OCI-LY3 (cell line): ENCODE measurements around the gene MAML2.
A peak's percentile ranks its signal among the peaks of the same experiment; 100 is the strongest.

Experiments
- H2AFZ ChIP-seq: fragments of 200-600, 300-600 bp; shearing (Covaris generic); 2 replicates; pipeline ENCODE4 v1.6.0; 2014; ENCODE audit warnings: antibody characterized with exemption, low read depth, low read length
- H3K27ac ChIP-seq: fragments of 200-600, 300-600 bp; sonication (generic); 2 replicates; pipeline ENCODE4 v1.5.1; 2014; ENCODE audit warnings: mild to moderate bottlenecking, low read length, moderate library complexity, mixed read lengths
- H3K27me3 ChIP-seq: fragments of 200-600, 300-600 bp; sonication (generic); 2 replicates; pipeline ENCODE4 v1.6.1; 2014; ENCODE audit warnings: low read depth, low read length, mixed read lengths
- H3K36me3 ChIP-seq: fragments of 200-600, 300-600 bp; sonication (generic); replicated peaks from 2 replicates; pipeline ENCODE3; 2014; ENCODE audit warnings: low read depth, low read length, mixed read lengths
- H3K4me1 ChIP-seq: fragments of 300-600, 200-600 bp; sonication (generic); 2 replicates; pipeline ENCODE4 v1.6.1; 2014; ENCODE audit warnings: low read length, mixed read lengths
- H3K4me2 ChIP-seq: fragments of 200-600, 300-600 bp; sonication (generic); 2 replicates; pipeline ENCODE4 v1.6.1; 2014; ENCODE audit warnings: low read length, mixed read lengths
- H3K4me3 ChIP-seq: fragments of 300-600, 200-600 bp; sonication (generic); 2 replicates; pipeline ENCODE4 v1.5.1; 2014; ENCODE audit warnings: antibody characterized with exemption, mild to moderate bottlenecking, low read length, moderate library complexity
- H3K79me2 ChIP-seq: fragments of 300-600, 200-600 bp; shearing (Covaris generic); 2 replicates; pipeline ENCODE4 v1.6.1; 2014; ENCODE audit warnings: mild to moderate bottlenecking, low read length, mixed read lengths
- H3K9ac ChIP-seq: fragments of 300-600, 200-600 bp; shearing (Covaris generic); 2 replicates; pipeline ENCODE4 v1.6.0; 2014; ENCODE audit warnings: mild to moderate bottlenecking, low read length, moderate library complexity
- H3K9me3 ChIP-seq: fragments of 200-600, 300-600 bp; shearing (Covaris generic); 2 replicates; pipeline ENCODE4 v1.6.1; 2014; ENCODE audit warnings: low read length, mixed read lengths; ENCODE audit not compliant: insufficient read depth
- H4K20me1 ChIP-seq: fragments of 200-600, 300-600 bp; sonication (generic); 2 replicates; pipeline ENCODE4 v1.6.1; 2016; ENCODE audit warnings: low read length, mixed read lengths; ENCODE audit not compliant: insufficient read depth
- CTCF ChIP-seq: fragments of 200-600, 300-600 bp; sonication (generic); IDR thresholded peaks from 2 replicates; pipeline ENCODE4 v1.5.1; 2014; ENCODE audit warnings: antibody characterized with exemption, low read length, low read depth
- EZH2phosphoT487 ChIP-seq: fragments of 200-600 bp; shearing (Covaris generic); IDR thresholded peaks from 2 replicates; pipeline ENCODE4 v1.6.1; 2018; ENCODE audit warnings: antibody characterized with exemption, mixed run types, low read depth

The MAML2 gene

GRCh38 chr11:96218901-96219300 lies 124.1 kb downstream of the MAML2 start:
- no peaks in the 10 kb centered on the region for H3K27me3 ChIP-seq
- H3K27ac ChIP-seq: no peak overlapping the region
- peaks cover 27% of the 10 kb centered on the region for H3K4me1 ChIP-seq
- no peak overlapping the region for H2AFZ ChIP-seq
- peaks cover 13% of the 10 kb centered on the region; the same call in 1 of the 2 replicates for H3K79me2 ChIP-seq
- H3K36me3 ChIP-seq: no peaks in the 10 kb centered on the region
- no peak overlapping the region for H3K9ac ChIP-seq
- TF ChIP-seq CTCF: no peak
- no peak for TF ChIP-seq EZH2phosphoT487
- H3K9me3 ChIP-seq: no peaks in the 10 kb centered on the region; the same call in 1 of the 2 replicates
- H3K4me3 ChIP-seq: no peak overlapping the region
- H4K20me1 ChIP-seq: no peaks in the 10 kb centered on the region
- H3K4me2 ChIP-seq: no peak overlapping the region

- H3K4me2 ChIP-seq: no peak overlapping the region
- TF ChIP-seq EZH2phosphoT487 (no peak), CTCF (no peak)
- no peak overlapping the region for H3K4me3 ChIP-seq
- H3K9ac ChIP-seq: no peak overlapping the region
- no peaks in the 10 kb centered on the region for H4K20me1 ChIP-seq
- H3K4me1 ChIP-seq: peaks cover 29% of the 10 kb centered on the region
- peaks cover 13% of the 10 kb centered on the region; the same call in 1 of the 2 replicates for H3K79me2 ChIP-seq
- no peaks in the 10 kb centered on the region for H3K36me3 ChIP-seq
- no peak overlapping the region for H3K27ac ChIP-seq
- H2AFZ ChIP-seq: no peak overlapping the region
- H3K27me3 ChIP-seq: no peaks in the 10 kb centered on the region
- H3K9me3 ChIP-seq: no peaks in the 10 kb centered on the region; the same call in 1 of the 2 replicates
Measured at GRCh38 chr11:96218006-96218405, 125.0 kb downstream of the MAML2 start.

- H3K9me3 ChIP-seq: no peaks in the 10 kb centered on the region; the same call in 1 of the 2 replicates
- no peak for TF ChIP-seq EZH2phosphoT487
- no peak for TF ChIP-seq CTCF
- no peaks in the 10 kb centered on the region for H3K27me3 ChIP-seq
- H4K20me1 ChIP-seq: no peaks in the 10 kb centered on the region
- peaks cover 37% of the 10 kb centered on the region for H3K4me1 ChIP-seq
- no peak overlapping the region for H3K9ac ChIP-seq
- H3K36me3 ChIP-seq: no peaks in the 10 kb centered on the region
- no peak overlapping the region for H3K4me3 ChIP-seq
- H3K79me2 ChIP-seq: peaks cover 13% of the 10 kb centered on the region; the same call in 1 of the 2 replicates
- H3K4me2 ChIP-seq: no peak overlapping the region
- no peak overlapping the region for H2AFZ ChIP-seq
- H3K27ac ChIP-seq: no peak overlapping the region
Measured at GRCh38 chr11:96217206-96217605, 125.8 kb downstream of the MAML2 start.

- Histone ChIP-seq H4K20me1 (no peaks in the 10 kb centered on the region), H3K9me3 (no peaks in the 10 kb centered on the region; the same call in 1 of the 2 replicates), H2AFZ (0 out of 2 replicates have a peak overlapping the region, but pooled peaks have one; percentile 62), H3K9ac (peak overlapping the region; percentile 63), H3K27me3 (no peaks in the 10 kb centered on the region), H3K4me2 (peak overlapping the region; percentile 80), H3K79me2 (peaks cover 13% of the 10 kb centered on the region; the same call in 1 of the 2 replicates), H3K4me1 (peaks cover 43% of the 10 kb centered on the region), H3K4me3 (peak overlapping the region; percentile 48), H3K27ac (peak overlapping the region; percentile 90), H3K36me3 (no peaks in the 10 kb centered on the region)
- TF ChIP-seq CTCF: no peak
- no peak for TF ChIP-seq EZH2phosphoT487
Measured at GRCh38 chr11:96215826-96216225, 127.2 kb downstream of the MAML2 start.
